Body of pancreas (tissue), 4 donors: ENCODE measurements around the gene CES2. TPM values are rescaled to one million over a fixed set of nuclear protein-coding genes. Genes with fewer than 3 reads are reported as not detected.

Source experiments
- ATAC-seq: fragments of 150-250 bp; one replicate; pipeline ENCODE4 v1.9.1; 2016
- DNase-seq, 4 donors: peaks; one replicate each; pipeline ENCODE4 v3.0.0-alpha.2; 2019
- H3K27ac ChIP-seq, 4 donors: fragments of 200-600 bp; sonication (generic); 1 replicate in 3 of 4; 2 replicates in 1 of 4; pipeline versions ENCODE4 v1.5.1 to v1.6.1; 2016 to 2019; ENCODE audit warnings: mild to moderate bottlenecking in 1 of 4, mixed read lengths in 1 of 4, moderate library complexity in 1 of 4
- H3K27me3 ChIP-seq, 2 donors: fragments of 200-600 bp; sonication (generic); one replicate each; pipeline ENCODE4 v1.6.0; 2016; ENCODE audit warnings: mild to moderate bottlenecking in 1 of 2
- H3K36me3 ChIP-seq, 2 donors: fragments of 200-600 bp; sonication (generic); replicated peaks in 1 of 2; 2 replicates each; pipeline ENCODE4 v1.5.1; 2016; ENCODE audit warnings: low read depth in 2 of 2; ENCODE audit not compliant: insufficient read depth in 1 of 2
- H3K4me1 ChIP-seq: fragments of 200-600 bp; sonication (generic); one replicate; pipeline ENCODE4 v1.6.0; 2016
- H3K4me3 ChIP-seq, 2 donors: fragments of 200-600 bp; sonication (generic); 1 replicate in 1 of 2; 2 replicates in 1 of 2; pipeline ENCODE4 v1.5.1; 2016 to 2019
- H3K9me3 ChIP-seq, 3 donors: fragments of 200-600 bp; sonication (generic); 1 replicate in 2 of 3; 2 replicates in 1 of 3; pipeline ENCODE4 v1.5.1; 2016
- POLR2A ChIP-seq, 3 donors: fragments of 450-650 bp; IDR thresholded peaks; one replicate each; pipeline ENCODE4 v1.6.1; 2016; ENCODE audit warnings: antibody characterized with exemption in 3 of 3, mild to moderate bottlenecking in 2 of 3
- WGBS, 2 donors: methylation state at CpG; one replicate each; pipeline ENCODE4 v1.1.5; 2017; 5-methylcytosine and 5-hydroxymethylcytosine counted together
- intact Hi-C: fragments of 100-400 bp; cut with DNase I; formaldehyde crosslinking; loops from one replicate; pipeline ENCODE4 v1.15.1; 2023
- total RNA-seq, 2 donors: library from RNA; depleted of rRNA; stranded (reverse); fragments of >200 nt; gene quantifications; one replicate each; pipeline ENCODE4 v1.1.0, GENCODE V29; 2016
- TF ChIP-seq, protein P1 (sequence below), 7 experiments: fragments of 450-650 bp in 4 of 7; fragments of 200-600 bp in 3 of 7; sonication (generic) in 3 of 7; IDR thresholded peaks; one replicate each; pipeline ENCODE4 v1.5.1; 2016 to 2019; ENCODE audit warnings: antibody characterized with exemption in 7 of 7

Gene CES2
- total RNA-seq, 2 donors from 2014 or later = 24.9 to 29.3 TPM

DNA sequence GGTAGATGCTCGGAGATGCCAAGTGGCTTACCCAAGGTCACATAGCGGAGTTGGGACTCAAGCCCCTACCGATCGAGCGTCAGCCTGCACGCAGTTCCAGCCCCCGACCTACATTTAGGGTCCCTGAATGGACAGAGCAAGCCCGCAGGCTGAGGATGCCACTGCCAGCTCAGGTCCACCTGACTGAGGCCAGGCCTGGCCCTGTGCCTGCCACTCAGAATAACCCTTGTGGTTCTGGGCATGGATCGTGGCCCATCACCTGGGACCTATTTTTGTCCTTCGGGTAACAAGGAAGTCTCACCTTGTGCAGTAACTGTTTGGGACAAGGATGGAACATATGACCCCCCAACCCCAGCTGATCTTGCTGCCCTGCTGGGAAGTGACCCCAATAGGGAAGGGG lies 33.7 kb upstream of the CES2 start:
- DNase-seq (no peak), ATAC-seq (no peak)
- H3K36me3 ChIP-seq = no peaks in the 10 kb centered on the region
- H3K4me3 ChIP-seq = no peak overlapping the region
- TF ChIP-seq POLR2A (IDR thresholded peaks at IDR 0.05) = no peak
- TF ChIP-seq, protein P1, sequence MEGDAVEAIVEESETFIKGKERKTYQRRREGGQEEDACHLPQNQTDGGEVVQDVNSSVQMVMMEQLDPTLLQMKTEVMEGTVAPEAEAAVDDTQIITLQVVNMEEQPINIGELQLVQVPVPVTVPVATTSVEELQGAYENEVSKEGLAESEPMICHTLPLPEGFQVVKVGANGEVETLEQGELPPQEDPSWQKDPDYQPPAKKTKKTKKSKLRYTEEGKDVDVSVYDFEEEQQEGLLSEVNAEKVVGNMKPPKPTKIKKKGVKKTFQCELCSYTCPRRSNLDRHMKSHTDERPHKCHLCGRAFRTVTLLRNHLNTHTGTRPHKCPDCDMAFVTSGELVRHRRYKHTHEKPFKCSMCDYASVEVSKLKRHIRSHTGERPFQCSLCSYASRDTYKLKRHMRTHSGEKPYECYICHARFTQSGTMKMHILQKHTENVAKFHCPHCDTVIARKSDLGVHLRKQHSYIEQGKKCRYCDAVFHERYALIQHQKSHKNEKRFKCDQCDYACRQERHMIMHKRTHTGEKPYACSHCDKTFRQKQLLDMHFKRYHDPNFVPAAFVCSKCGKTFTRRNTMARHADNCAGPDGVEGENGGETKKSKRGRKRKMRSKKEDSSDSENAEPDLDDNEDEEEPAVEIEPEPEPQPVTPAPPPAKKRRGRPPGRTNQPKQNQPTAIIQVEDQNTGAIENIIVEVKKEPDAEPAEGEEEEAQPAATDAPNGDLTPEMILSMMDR (IDR thresholded peaks at IDR 0.05) = no peak
- H3K27ac ChIP-seq = no peak overlapping the region
- WGBS, 2 donors = 70 to 81% methylated on average over 2 to 10 of the region's 10 CpGs
- intact Hi-C loops = no loop called here
- no peaks in the 10 kb centered on the region for H3K9me3 ChIP-seq
- no peaks in the 10 kb centered on the region for H3K27me3 ChIP-seq
- peaks cover 45% of the 10 kb centered on the region for H3K4me1 ChIP-seq

GRCh38 chr16:66902648-66903543 lies 32.4 kb upstream of the CES2 start:
- DNase-seq (no peak), ATAC-seq (no peak)
- no peaks in the 10 kb centered on the region for H3K9me3 ChIP-seq
- no peak for TF ChIP-seq POLR2A (IDR thresholded peaks at IDR 0.05)
- TF ChIP-seq, protein P1 (IDR thresholded peaks at IDR 0.05) = no peak
- H3K27me3 ChIP-seq = no peaks in the 10 kb centered on the region
- WGBS, 2 donors = 81 to 87% methylated on average over 12 to 13 of the region's 14 CpGs
- peaks cover 45% of the 10 kb centered on the region for H3K4me1 ChIP-seq
- no peak overlapping the region for H3K4me3 ChIP-seq
- no peaks in the 10 kb centered on the region for H3K36me3 ChIP-seq
- no peak overlapping the region for H3K27ac ChIP-seq
- intact Hi-C loops = no loop called here

- H3K27ac ChIP-seq = no peak overlapping the region
- intact Hi-C loops = no loop called here
- 69 to 83% methylated on average over 3 to 11 of the region's 11 CpGs for WGBS, 2 donors
- no peak for DNase-seq
- H3K9me3 ChIP-seq = no peaks in the 10 kb centered on the region
- no peaks in the 10 kb centered on the region for H3K36me3 ChIP-seq
- peaks cover 45% of the 10 kb centered on the region for H3K4me1 ChIP-seq
- ATAC-seq = no peak
- no peak for TF ChIP-seq POLR2A (IDR thresholded peaks at IDR 0.05)
- TF ChIP-seq, protein P1 (IDR thresholded peaks at IDR 0.05) = no peak
- no peak overlapping the region for H3K4me3 ChIP-seq
- H3K27me3 ChIP-seq = no peaks in the 10 kb centered on the region
These were observed 31.5 kb upstream of the CES2 start for GRCh38 chr16:66903544-66904427.

DNA sequence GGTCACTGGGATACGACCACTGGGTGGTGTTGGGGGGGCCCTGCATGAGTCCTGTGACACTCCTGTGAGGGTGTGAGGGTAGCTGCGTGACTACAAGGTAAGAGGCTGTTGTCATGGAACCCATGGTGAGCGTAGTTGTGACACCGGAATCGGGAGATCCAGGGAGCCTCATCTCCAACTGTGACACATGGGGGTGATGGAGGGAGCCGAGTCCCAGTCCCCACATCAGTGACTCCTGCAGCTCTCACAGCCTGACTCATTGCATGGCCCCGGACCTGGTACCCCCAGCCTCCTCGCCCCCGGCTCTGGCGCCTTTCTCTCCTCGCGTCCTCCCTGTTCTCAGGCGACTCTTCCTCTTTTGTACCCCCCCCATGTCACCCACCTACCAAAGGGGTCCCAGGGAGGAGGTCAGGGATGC lies 30.9 kb upstream of the CES2 start:
- H3K9me3 ChIP-seq = no peaks in the 10 kb centered on the region
- DNase-seq = no peak
- no peak overlapping the region for H3K27ac ChIP-seq
- H3K4me1 ChIP-seq = peaks cover 42% of the 10 kb centered on the region
- no peak for ATAC-seq
- H3K27me3 ChIP-seq = no peaks in the 10 kb centered on the region
- no peak overlapping the region for H3K4me3 ChIP-seq
- 90 to 95% methylated on average over 13 of the region's 13 CpGs for WGBS, 2 donors
- intact Hi-C loops = no loop called here
- TF ChIP-seq POLR2A (IDR thresholded peaks at IDR 0.05) = no peak
- TF ChIP-seq, protein P1 (IDR thresholded peaks at IDR 0.05) = no peak
- H3K36me3 ChIP-seq = no peaks in the 10 kb centered on the region
